ENCODE data around the gene B4GALNT1. TPM values are rescaled to one million over a fixed set of nuclear protein-coding genes. Genes with fewer than 3 reads are reported as not detected.

B4GALNT1 gene
- total RNA-seq, 4 donors from 2014 or later, result 0.88 to 7.9 (median 2.2) TPM

- Histone ChIP-seq H3K4me1 (peaks cover 23% of the 10 kb centered on the region in 2 donors), H3K9me3 (no peaks in the 10 kb centered on the region), H3K36me3 (peaks cover 5% of the 10 kb centered on the region in 2 donors), H3K4me3 (replicated peaks in 1 of 3) (no peak overlapping the region), H3K27ac (no peak overlapping the region), H3K27me3 (no peaks in the 10 kb centered on the region)
- WGBS, 2 donors, result 72 to 77% methylated on average over 19 of the region's 19 CpGs
- TF ChIP-seq CTCF (IDR thresholded peaks at IDR 0.05) (no peak), POLR2A (IDR thresholded peaks at IDR 0.05) (no peak)
- intact Hi-C loops (cut with DNase I), result no loop called here
- DNase-seq, result no peak
Observed at GRCh38 chr12:57609101-57609780, 23.8 kb downstream of the B4GALNT1 start.

- H3K4me1 ChIP-seq, result peaks cover 30 to 34% of the 10 kb centered on the region in 2 donors
Observed at GRCh38 chr12:57607958-57608663, 24.9 kb downstream of the B4GALNT1 start.

DNA sequence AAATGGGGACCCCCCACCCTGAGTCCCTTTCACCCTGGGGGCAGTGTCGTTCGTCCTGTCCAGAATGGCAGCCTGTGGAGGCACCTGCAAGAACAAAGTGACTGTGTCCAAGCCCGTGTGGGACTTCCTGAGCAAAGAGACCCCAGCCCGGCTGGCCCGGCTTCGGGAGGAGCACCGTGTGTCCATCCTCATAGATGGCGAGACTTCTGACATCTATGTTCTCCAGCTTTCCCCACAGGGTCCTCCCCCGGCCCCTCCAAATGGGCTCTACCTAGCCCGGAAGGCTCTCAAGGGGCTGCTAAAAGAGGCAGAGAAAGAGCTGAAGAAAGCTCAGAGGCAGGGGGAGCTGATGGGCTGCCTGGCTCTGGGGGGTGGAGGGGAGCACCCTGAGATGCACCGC lies 26.2 kb downstream of the B4GALNT1 start:
- intact Hi-C loops (cut with DNase I), result no loop called here
- H3K27me3 ChIP-seq, result no peaks in the 10 kb centered on the region
- peaks cover 5 to 9% of the 10 kb centered on the region in 2 donors for H3K36me3 ChIP-seq
- WGBS, 2 donors, result 91 to 93% methylated on average over 11 of the region's 11 CpGs
- TF ChIP-seq CTCF (IDR thresholded peaks at IDR 0.05) (no peak), POLR2A (IDR thresholded peaks at IDR 0.05) (no peak)
- no peaks in the 10 kb centered on the region for H3K9me3 ChIP-seq
- peaks cover 30 to 31% of the 10 kb centered on the region in 2 donors for H3K4me1 ChIP-seq
- no peak overlapping the region for H3K27ac ChIP-seq
- no peak overlapping the region for H3K4me3 ChIP-seq (replicated peaks in 1 of 3)
- DNase-seq, result no peak

More at GRCh38 chr12:57607958-57608663, 24.9 kb downstream of the B4GALNT1 start:
- WGBS, 2 donors, result 92 to 93% methylated on average over 12 of the region's 12 CpGs
- Histone ChIP-seq H3K27ac (no peak overlapping the region), H3K27me3 (no peaks in the 10 kb centered on the region), H3K4me3 (replicated peaks in 1 of 3) (no peak overlapping the region), H3K9me3 (no peaks in the 10 kb centered on the region), H3K36me3 (peaks cover 5% of the 10 kb centered on the region in 2 donors)
- intact Hi-C loops (cut with DNase I), result no loop called here
- DNase-seq, result no peak
- no peak for TF ChIP-seq CTCF (IDR thresholded peaks at IDR 0.05)
- TF ChIP-seq POLR2A (IDR thresholded peaks at IDR 0.05), result no peak

GRCh38 chr12:57606399-57606798 lies 26.6 kb downstream of the B4GALNT1 start:
- intact Hi-C loops (cut with DNase I), result no loop called here
- 32 to 64% methylated on average over 2 of the region's 2 CpGs for WGBS, 2 donors
- Histone ChIP-seq H3K27me3 (no peaks in the 10 kb centered on the region), H3K4me1 (peaks cover 25 to 27% of the 10 kb centered on the region in 2 donors), H3K27ac (no peak overlapping the region), H3K9me3 (no peaks in the 10 kb centered on the region), H3K36me3 (peaks cover 5 to 12% of the 10 kb centered on the region in 2 donors), H3K4me3 (replicated peaks in 1 of 3) (no peak overlapping the region)
- TF ChIP-seq CTCF (IDR thresholded peaks at IDR 0.05) (no peak), POLR2A (IDR thresholded peaks at IDR 0.05) (no peak)
- no peak for DNase-seq

DNA sequence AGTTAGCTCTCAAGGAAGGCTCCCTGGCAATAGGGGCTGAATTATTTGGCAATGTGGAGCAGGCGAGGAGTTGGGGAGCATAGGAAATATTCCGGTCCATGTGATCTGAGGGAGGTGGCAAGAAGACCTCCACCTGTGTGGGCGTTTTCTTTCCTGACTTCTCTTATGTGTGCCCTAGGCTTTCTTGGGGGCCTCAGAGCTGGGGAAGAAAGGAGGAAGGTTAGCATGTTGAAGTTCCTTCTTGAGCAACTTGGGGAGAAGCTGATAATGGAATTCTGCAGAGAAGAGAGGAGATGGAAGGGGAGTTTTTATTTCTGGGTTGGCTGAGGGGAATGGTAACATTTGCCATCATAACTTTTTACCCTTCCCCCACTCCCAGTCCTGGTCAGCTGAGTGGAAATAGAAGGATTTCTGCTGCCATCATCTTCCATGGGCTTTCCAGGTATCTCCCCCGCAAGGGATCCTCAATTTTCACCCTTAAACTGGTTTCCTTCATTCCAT lies 27.1 kb downstream of the B4GALNT1 start:
- 80 to 81% methylated on average over 4 of the region's 4 CpGs for WGBS, 2 donors
- peaks cover 22 to 23% of the 10 kb centered on the region in 2 donors for H3K4me1 ChIP-seq
- H3K36me3 ChIP-seq, result peaks cover 8 to 17% of the 10 kb centered on the region in 2 donors

More for the DNA sequence above, 27.1 kb downstream of the B4GALNT1 start:
- H3K9me3 ChIP-seq, result no peaks in the 10 kb centered on the region
- intact Hi-C loops (cut with DNase I), result no loop called here
- no peak overlapping the region for H3K4me3 ChIP-seq (replicated peaks in 1 of 3)
- DNase-seq, result no peak
- H3K27ac ChIP-seq, result no peak overlapping the region
- TF ChIP-seq POLR2A (IDR thresholded peaks at IDR 0.05) (no peak), CTCF (IDR thresholded peaks at IDR 0.05) (no peak)
- H3K27me3 ChIP-seq, result no peaks in the 10 kb centered on the region

All from thyroid gland (tissue), 4 donors.